ENCODE measurements around the gene UTP14C. TPM values are rescaled to one million over a fixed set of nuclear protein-coding genes. Genes with fewer than 3 reads are reported as not detected.

Gene UTP14C
- total RNA-seq, 1 donor from 2014 or later: 11.7 TPM

- TF ChIP-seq CTCF (IDR thresholded peaks at IDR 0.05): no peak
- CTCF ChIA-PET: no interaction called here
These were observed 13.4 kb upstream of the UTP14C start, which contains the start of gene ATP7B for GRCh38 chr13:52010890-52011631. Gene ATP7B (minus strand): TSS chr13:52011450. CDS start chr13:52011337, 113 bp downstream.

GRCh38 chr13:52011632-52012511 lies 12.6 kb upstream of the UTP14C start, which contains the start of gene ALG11:
Gene ALG11 (plus strand): TSS chr13:52012398. CDS start chr13:52012419, 21 bp downstream.
- DNase-seq (peak; percentile 98), ATAC-seq (ENCODE audit: low read depth) (peak; percentile 99)
- Mint-ChIP-seq H3K9me3 (no peaks in the 10 kb centered on the region), H3K36me3 (ENCODE audit: low read depth) (peaks cover 20% of the 10 kb centered on the region), H3K27me3 (peaks cover 16% of the 10 kb centered on the region), H3K4me1 (peaks cover 19% of the 10 kb centered on the region), H3K27ac (peak within 1 kb of the TSS; percentile 89), H3K4me3 (peak within 1 kb of the TSS; percentile 99)
- CTCF ChIA-PET: interaction anchor here (0.7 to 0.9 kb wide), 2 partner anchors 148 to 439 kb away, joined by 3 read pairs; partner anchors contain the start of gene VPS36
- POLR2A ChIA-PET: interaction anchor here (0.8 to 1.6 kb wide), 6 partner anchors 12 to 605 kb away, joined by 3 to 8 read pairs (median 4); partner anchors contain the start of genes INTS6, NEK3 and UTP14C
- TF ChIP-seq CTCF (IDR thresholded peaks at IDR 0.05): no peak
- intact Hi-C loops (cut with micrococcal nuclease): loop anchor here (1.0 to 2.0 kb wide), 9 partner anchors 147 to 640 kb away; partner anchors contain the start of genes CKAP2, INTS6, NEK3 and SUGT1

More at GRCh38 chr13:52010890-52011631, 13.4 kb upstream of the UTP14C start, which contains the start of gene ATP7B:
- POLR2A ChIA-PET: interaction anchor here (1.6 kb wide), 1 partner anchor 558 kb away, joined by 5 read pairs; the partner anchor contains the start of gene INTS6
- Mint-ChIP-seq H3K27me3 (peaks cover 20% of the 10 kb centered on the region), H3K4me1 (peaks cover 19% of the 10 kb centered on the region), H3K9me3 (no peaks in the 10 kb centered on the region), H3K4me3 (peak within 1 kb of the TSS; percentile 99), H3K36me3 (ENCODE audit: low read depth) (peaks cover 13% of the 10 kb centered on the region), H3K27ac (peak within 1 kb of the TSS; percentile 89)
- no peak for DNase-seq
- intact Hi-C loops (cut with micrococcal nuclease): no loop called here
- ATAC-seq (ENCODE audit: low read depth): no peak

- ATAC-seq (ENCODE audit: low read depth) (no peak), DNase-seq (no peak)
- Mint-ChIP-seq H3K27ac (peak overlapping the region; percentile 89), H3K4me3 (peak overlapping the region; percentile 99), H3K4me1 (peaks cover 20% of the 10 kb centered on the region), H3K27me3 (peaks cover 16% of the 10 kb centered on the region), H3K36me3 (ENCODE audit: low read depth) (peaks cover 26% of the 10 kb centered on the region), H3K9me3 (no peaks in the 10 kb centered on the region)
- no peak for TF ChIP-seq CTCF (IDR thresholded peaks at IDR 0.05)
- POLR2A ChIA-PET: interaction anchor here (0.8 to 1.6 kb wide), 6 partner anchors 12 to 605 kb away, joined by 3 to 8 read pairs (median 4); partner anchors contain the start of genes INTS6, NEK3 and UTP14C
- CTCF ChIA-PET: interaction anchor here (0.7 to 0.9 kb wide), 2 partner anchors 147 to 438 kb away, joined by 3 read pairs; partner anchors contain the start of gene VPS36
- intact Hi-C loops (cut with micrococcal nuclease): loop anchor here (1.0 to 2.0 kb wide), 9 partner anchors 147 to 640 kb away; partner anchors contain the start of genes CKAP2, INTS6, NEK3 and SUGT1
These were observed 12.0 kb upstream of the UTP14C start for GRCh38 chr13:52012512-52012836.

GRCh38 chr13:52016296-52016695 lies 8.2 kb upstream of the UTP14C start:
- peaks cover 15% of the 10 kb centered on the region for H3K4me1 Mint-ChIP-seq
- POLR2A ChIA-PET: no interaction called here

More at GRCh38 chr13:52016296-52016695, 8.2 kb upstream of the UTP14C start:
- H3K9me3 Mint-ChIP-seq: no peaks in the 10 kb centered on the region
- CTCF ChIA-PET: no interaction called here
- intact Hi-C loops (cut with micrococcal nuclease): no loop called here
- no peaks in the 10 kb centered on the region for H3K27me3 Mint-ChIP-seq
- ATAC-seq (ENCODE audit: low read depth): no peak
- no peak for TF ChIP-seq CTCF (IDR thresholded peaks at IDR 0.05)
- no peak overlapping the region for H3K4me3 Mint-ChIP-seq
- DNase-seq: no peak
- no peak overlapping the region for H3K27ac Mint-ChIP-seq
- peaks cover 57% of the 10 kb centered on the region for H3K36me3 Mint-ChIP-seq (ENCODE audit: low read depth)
